ENCODE data around the gene TCEA3.

- no peak for TF ChIP-seq CTCF (IDR thresholded peaks at IDR 0.05; ENCODE audit: low read depth, low read length, poor library complexity, severe bottlenecking)
- TF ChIP-seq EZH2phosphoT487 (IDR thresholded peaks at IDR 0.05; ENCODE audit: borderline replicate concordance, low read length), result no peak
Measured at GRCh38 chr1:23362218-23362713, 62.3 kb downstream of the TCEA3 start.

Data from DOHH2 (cell line).